AG04450 (cell line): ENCODE data around the gene C9orf72. TPM values are rescaled to one million over a fixed set of nuclear protein-coding genes. Genes with fewer than 3 reads are reported as not detected.

Experiments
- CTCF ChIA-PET: fragments of 300-600, 350-600 bp; formaldehyde crosslinking; extraction: SDS; loops from one replicate; lab custom pipeline; 2022; ENCODE audit warnings: antibody characterized with exemption, inconsistent platforms; lab: Charles Lee
- POLR2A ChIA-PET: fragments of 350-600 bp; formaldehyde crosslinking; extraction: SDS; loops from one replicate; lab custom pipeline; 2021; ENCODE audit warnings: antibody characterized with exemption, inconsistent platforms; lab: Yijun Ruan, JAX
- DNase-seq: peaks from one replicate; pipeline ENCODE4 v3.0.0-alpha.2; 2011; ENCODE audit warnings: low read depth, low spot score
- H3K27ac ChIP-seq: one replicate; pipeline ENCODE4 v1.5.1; 2012; ENCODE audit warnings: low read depth, low read length, control low read depth
- H3K27me3 ChIP-seq: one replicate; pipeline ENCODE4 v1.6.0; 2012; ENCODE audit warnings: low read length; ENCODE audit not compliant: control insufficient read depth, insufficient read depth
- H3K4me3 ChIP-seq: 2 replicates; pipeline ENCODE4 v1.5.1; 2011; ENCODE audit warnings: mild to moderate bottlenecking, low read depth, low read length, control low read depth
- H3K9me3 ChIP-seq: 2 replicates; pipeline ENCODE4 v1.5.1; 2012; ENCODE audit warnings: low read length; ENCODE audit not compliant: control insufficient read depth, insufficient read depth
- CTCF ChIP-seq: IDR thresholded peaks from 2 replicates; pipeline ENCODE4 v1.5.1; 2011; ENCODE audit warnings: low read depth, low read length, control low read depth, inconsistent platforms
- polyA plus RNA-seq: library from polyadenylated mRNA; depleted of rRNA; stranded (reverse); fragments of >200 nt; gene quantifications from 2 replicates; pipeline ENCODE4 v1.2.3, GENCODE V29; 2011

Gene C9orf72
- polyA plus RNA-seq, 1 experiment = 4.6 TPM

- ChIA-PET CTCF (no interaction called here), POLR2A (no interaction called here)
- Histone ChIP-seq H3K27me3 (no peaks in the 10 kb centered on the region), H3K27ac (no peak overlapping the region), H3K4me3 (no peak overlapping the region), H3K9me3 (no peaks in the 10 kb centered on the region)
- no peak for TF ChIP-seq CTCF
- no peak for DNase-seq
Observed at GRCh38 chr9:27591672-27592071, 18.4 kb upstream of the C9orf72 start.

DNA sequence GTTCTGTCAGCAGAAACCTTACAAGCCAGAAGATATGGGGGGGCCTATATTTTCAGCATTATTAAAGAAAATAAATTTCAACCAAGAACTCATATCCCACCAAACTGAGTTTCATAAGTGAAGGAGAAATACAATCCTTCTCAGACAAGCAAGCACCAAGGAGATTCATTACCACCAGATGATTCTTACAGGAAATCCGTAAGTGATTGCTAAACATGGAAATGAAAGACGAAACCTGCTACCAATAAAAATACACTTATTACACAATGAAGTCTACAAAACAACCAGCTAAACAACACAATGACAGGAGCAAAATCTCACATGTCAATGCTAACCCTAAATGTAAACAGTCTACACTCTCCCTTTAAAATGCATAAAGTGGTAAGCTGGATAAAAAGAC, 17.8 kb upstream of the C9orf72 start:
- ChIA-PET CTCF (no interaction called here), POLR2A (no interaction called here)
- H3K27me3 ChIP-seq = no peaks in the 10 kb centered on the region
- no peaks in the 10 kb centered on the region for H3K9me3 ChIP-seq
- no peak overlapping the region for H3K4me3 ChIP-seq
- H3K27ac ChIP-seq = no peak overlapping the region
- DNase-seq = no peak
- TF ChIP-seq CTCF = no peak

- H3K27ac ChIP-seq = no peak overlapping the region
- no peak for DNase-seq
- H3K9me3 ChIP-seq = no peaks in the 10 kb centered on the region
- TF ChIP-seq CTCF = no peak
- H3K4me3 ChIP-seq = no peak overlapping the region
- no peaks in the 10 kb centered on the region for H3K27me3 ChIP-seq
- POLR2A ChIA-PET = no interaction called here
- CTCF ChIA-PET = no interaction called here
Observed at GRCh38 chr9:27590651-27591050, 17.4 kb upstream of the C9orf72 start.

GRCh38 chr9:27589462-27589861, 16.2 kb upstream of the C9orf72 start:
- CTCF ChIA-PET = no interaction called here
- Histone ChIP-seq H3K4me3 (no peak overlapping the region), H3K27me3 (no peaks in the 10 kb centered on the region), H3K27ac (no peak overlapping the region), H3K9me3 (no peaks in the 10 kb centered on the region)
- TF ChIP-seq CTCF = no peak
- POLR2A ChIA-PET = no interaction called here
- DNase-seq = no peak

- H3K27ac ChIP-seq = no peak overlapping the region
- ChIA-PET POLR2A (no interaction called here), CTCF (no interaction called here)
- H3K9me3 ChIP-seq = no peaks in the 10 kb centered on the region
- no peak overlapping the region; the same call in 1 of the 2 replicates for H3K4me3 ChIP-seq
- TF ChIP-seq CTCF = no peak
- H3K27me3 ChIP-seq = no peaks in the 10 kb centered on the region
- no peak for DNase-seq
Observed at GRCh38 chr9:27586304-27586703, 13.0 kb upstream of the C9orf72 start.
